CD14-positive monocyte (primary cell): ENCODE measurements around the gene EMID1. TPM values are rescaled to one million over a fixed set of nuclear protein-coding genes. Genes with fewer than 3 reads are reported as not detected.

Source experiments
- DNase-seq, 3 donors: peaks; one replicate each; pipeline ENCODE4 v3.0.0-alpha.2; 2011 to 2022
- H2AFZ ChIP-seq: 2 replicates; pipeline ENCODE4 v1.6.0; 2012; ENCODE audit warnings: mild to moderate bottlenecking, low read depth, low read length, inconsistent platforms; ENCODE audit not compliant: insufficient read depth, poor library complexity, severe bottlenecking
- H3K27ac ChIP-seq, 2 donors: 1 replicate in 1 of 2; 2 replicates in 1 of 2; pipeline ENCODE4 v1.5.1; 2012 to 2013; ENCODE audit warnings: low read length in 2 of 2, control low read depth in 1 of 2, inconsistent platforms in 1 of 2, low read depth in 1 of 2, mild to moderate bottlenecking in 1 of 2
- H3K27me3 ChIP-seq, 2 donors: one replicate each; pipeline versions ENCODE4 v1.6.0 to v1.6.1; 2011 to 2013; ENCODE audit warnings: low read length in 2 of 2; ENCODE audit not compliant: control insufficient read depth in 2 of 2, insufficient read depth in 2 of 2
- H3K36me3 ChIP-seq, 2 donors: replicated peaks in 1 of 2; 1 replicate in 1 of 2; 2 replicates in 1 of 2; pipeline versions ENCODE4 v1.5.1 to v1.6.1; 2012 to 2013; ENCODE audit warnings: low read length in 2 of 2, control low read depth in 1 of 2, inconsistent platforms in 1 of 2, mild to moderate bottlenecking in 1 of 2; ENCODE audit not compliant: insufficient read depth in 2 of 2, control insufficient read depth in 1 of 2
- H3K4me1 ChIP-seq, 2 donors: 1 replicate in 1 of 2; 2 replicates in 1 of 2; pipeline versions ENCODE4 v1.5.1 to v1.6.1; 2012 to 2013; ENCODE audit warnings: low read length in 2 of 2, control low read depth in 1 of 2, inconsistent platforms in 1 of 2, mild to moderate bottlenecking in 1 of 2, moderate library complexity in 1 of 2; ENCODE audit not compliant: insufficient read depth in 2 of 2, control insufficient read depth in 1 of 2
- H3K4me2 ChIP-seq: replicated peaks from 2 replicates; pipeline ENCODE3; 2012; ENCODE audit warnings: low read length, moderate library complexity, mild to moderate bottlenecking; ENCODE audit not compliant: poor library complexity, severe bottlenecking; ENCODE audit errors: extremely low read depth
- H3K4me3 ChIP-seq, 3 experiments: fragments of 200-600 bp in 1 of 3; sonication (generic) in 1 of 3; replicated peaks in 1 of 3; 1 replicate in 2 of 3; 2 replicates in 1 of 3; pipeline ENCODE4 v1.5.1; 2011 to 2013; ENCODE audit warnings: low read length in 3 of 3, mild to moderate bottlenecking in 3 of 3, control low read depth in 2 of 3, low read depth in 2 of 3, inconsistent platforms in 1 of 3, moderate library complexity in 1 of 3
- H3K79me2 ChIP-seq: 2 replicates; pipeline ENCODE4 v1.6.0; 2012; ENCODE audit warnings: mild to moderate bottlenecking, control low read depth, inconsistent platforms, low read length, moderate library complexity; ENCODE audit not compliant: insufficient read depth
- H3K9ac ChIP-seq: 2 replicates; pipeline ENCODE4 v1.6.0; 2017; ENCODE audit warnings: low read length, mild to moderate bottlenecking; ENCODE audit not compliant: insufficient read depth, poor library complexity, severe bottlenecking
- H3K9me3 ChIP-seq, 2 donors: replicated peaks in 1 of 2; 1 replicate in 1 of 2; 2 replicates in 1 of 2; pipeline versions ENCODE4 v1.5.1 to v1.6.1; 2012 to 2013; ENCODE audit warnings: low read length in 2 of 2, control low read depth in 1 of 2; ENCODE audit not compliant: control insufficient read depth in 1 of 2, insufficient read depth in 1 of 2
- H4K20me1 ChIP-seq: 2 replicates; pipeline ENCODE4 v1.6.0; 2012; ENCODE audit warnings: mild to moderate bottlenecking, low read length, control low read depth, moderate library complexity; ENCODE audit not compliant: insufficient read depth
- H3K27ac Mint-ChIP-seq, 7 donors: one replicate each; pipeline ENCODE4 v1.8.0; 2020; ENCODE audit warnings: mild to moderate bottlenecking in 7 of 7, mixed read lengths in 7 of 7, moderate library complexity in 6 of 7, inconsistent platforms in 2 of 7
- H3K27me3 Mint-ChIP-seq, 3 donors: one replicate each; pipeline ENCODE4 v1.8.0; 2021 to 2022; ENCODE audit warnings: low read depth in 3 of 3, mild to moderate bottlenecking in 3 of 3, mixed read lengths in 3 of 3, moderate library complexity in 3 of 3, inconsistent platforms in 1 of 3
- H3K36me3 Mint-ChIP-seq, 2 donors: one replicate each; pipeline ENCODE4 v1.8.0; 2020; ENCODE audit warnings: mixed read lengths in 2 of 2, inconsistent platforms in 1 of 2, mild to moderate bottlenecking in 1 of 2
- H3K4me1 Mint-ChIP-seq: one replicate; pipeline ENCODE4 v1.8.0; 2020; ENCODE audit warnings: mild to moderate bottlenecking, mixed read lengths
- H3K4me3 Mint-ChIP-seq, 2 donors: one replicate each; pipeline ENCODE4 v1.8.0; 2020; ENCODE audit warnings: mild to moderate bottlenecking in 2 of 2, mixed read lengths in 2 of 2, moderate library complexity in 1 of 2
- H3K9me3 Mint-ChIP-seq, 7 donors: one replicate each; pipeline ENCODE4 v1.8.0; 2020 to 2022; ENCODE audit warnings: mixed read lengths in 7 of 7, mild to moderate bottlenecking in 6 of 7, moderate library complexity in 6 of 7, inconsistent platforms in 2 of 7
- WGBS: methylation state at CpG from one replicate; pipeline ENCODE4 v1.1.5; 2013; ENCODE audit warnings: missing lambda C conversion rate; ENCODE audit not compliant: insufficient coverage; 5-methylcytosine and 5-hydroxymethylcytosine counted together
- intact Hi-C, 2 donors: fragments of 100-400 bp; cut with micrococcal nuclease; formaldehyde crosslinking; loops; one replicate each; pipeline versions ENCODE4 v1.15.0 to v1.15.1; 2023
- polyA plus RNA-seq, 3 donors: library from polyadenylated mRNA; depleted of rRNA in 1 of 3; unstranded in 2 of 3; stranded (reverse) in 1 of 3; fragments of 300-500 nt in 2 of 3; fragments of >200 nt in 1 of 3; fragmentation: Illumina TruSeq in 2 of 3; gene quantifications; 1 replicate in 2 of 3; 2 replicates in 1 of 3; pipeline ENCODE4 v1.2.3, GENCODE V29; 2012 to 2021
- TF ChIP-seq, protein P1 (sequence below): fragments of 200-600 bp; IDR thresholded peaks from one replicate; pipeline ENCODE4 v1.8.0; 2022; ENCODE audit warnings: antibody characterized with exemption, mild to moderate bottlenecking

EMID1 gene
- polyA plus RNA-seq, 3 donors: not detected

DNA sequence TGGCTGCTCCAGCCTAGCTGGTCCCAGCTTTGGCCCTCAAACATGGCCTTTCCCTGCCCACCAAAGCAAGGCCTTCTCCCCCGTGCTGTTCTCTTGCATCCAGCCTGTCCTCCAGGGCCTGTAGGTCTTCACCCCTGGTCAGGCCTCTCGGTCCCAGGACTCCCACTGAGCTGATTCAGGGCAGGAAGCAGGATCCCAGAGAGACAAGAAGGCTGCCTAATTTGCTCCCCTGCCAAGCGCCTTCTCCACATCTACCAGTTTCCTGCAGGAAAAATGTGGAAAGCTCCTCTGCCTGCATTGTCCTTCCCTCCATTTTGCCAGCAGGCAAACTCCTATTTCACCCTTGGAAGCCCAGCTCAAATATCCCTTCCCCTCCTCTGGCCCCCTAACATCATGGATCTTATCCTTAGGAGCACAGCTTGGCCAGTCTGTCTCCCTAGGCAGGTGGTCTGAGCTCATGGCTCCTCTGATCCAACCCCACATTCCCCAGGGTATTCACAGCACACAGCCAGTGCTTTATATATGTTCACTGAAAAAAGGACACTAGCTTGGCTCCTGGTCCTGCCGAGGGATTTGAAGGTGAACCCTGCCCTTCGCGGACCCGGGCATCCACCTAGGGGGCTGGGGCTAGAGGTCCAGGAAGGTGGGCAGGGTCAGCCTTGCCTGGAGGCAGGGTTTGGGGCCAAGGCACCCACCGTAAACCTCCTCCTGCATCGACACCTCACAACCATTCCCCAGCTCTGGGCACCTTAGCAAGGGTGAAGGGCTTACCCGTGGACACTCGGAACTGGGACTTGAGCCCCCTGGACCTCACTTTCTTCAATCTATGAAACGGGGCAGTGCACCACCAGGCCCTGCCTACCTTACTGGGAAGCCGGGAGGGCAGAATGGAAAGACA, 61.1 kb downstream of the EMID1 start:
- peaks cover 41% of the 10 kb centered on the region for H3K4me1 Mint-ChIP-seq
- no peaks in the 10 kb centered on the region for H3K9me3 Mint-ChIP-seq
- H3K27me3 Mint-ChIP-seq: peaks cover 0 to 4% (median 2%) of the 10 kb centered on the region in 3 donors

DNA sequence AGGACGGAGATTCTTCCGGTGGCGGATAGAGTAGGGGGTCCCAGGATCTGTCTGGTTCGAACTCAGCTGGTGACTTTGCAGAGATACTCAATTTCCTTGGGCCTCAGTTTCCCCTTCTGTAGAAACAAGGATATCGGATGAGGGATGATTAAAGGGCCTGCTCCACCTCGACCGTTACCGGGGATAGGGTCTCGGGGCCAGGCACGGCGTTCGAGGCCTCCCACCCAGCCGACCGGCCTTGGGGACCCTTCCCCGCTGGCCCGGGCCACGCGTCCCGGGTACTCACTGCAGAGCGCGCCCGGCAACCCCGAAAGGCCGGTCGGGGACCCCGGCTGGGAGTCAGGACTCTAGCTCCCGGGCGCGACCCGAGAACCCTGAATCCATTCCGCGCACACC, 61.8 kb downstream of the EMID1 start:
- H3K27ac ChIP-seq: peak overlapping the region; percentile 38 to 100
- H3K36me3 ChIP-seq: peaks cover 17 to 22% of the 10 kb centered on the region in 2 donors
- TF ChIP-seq, protein P1, sequence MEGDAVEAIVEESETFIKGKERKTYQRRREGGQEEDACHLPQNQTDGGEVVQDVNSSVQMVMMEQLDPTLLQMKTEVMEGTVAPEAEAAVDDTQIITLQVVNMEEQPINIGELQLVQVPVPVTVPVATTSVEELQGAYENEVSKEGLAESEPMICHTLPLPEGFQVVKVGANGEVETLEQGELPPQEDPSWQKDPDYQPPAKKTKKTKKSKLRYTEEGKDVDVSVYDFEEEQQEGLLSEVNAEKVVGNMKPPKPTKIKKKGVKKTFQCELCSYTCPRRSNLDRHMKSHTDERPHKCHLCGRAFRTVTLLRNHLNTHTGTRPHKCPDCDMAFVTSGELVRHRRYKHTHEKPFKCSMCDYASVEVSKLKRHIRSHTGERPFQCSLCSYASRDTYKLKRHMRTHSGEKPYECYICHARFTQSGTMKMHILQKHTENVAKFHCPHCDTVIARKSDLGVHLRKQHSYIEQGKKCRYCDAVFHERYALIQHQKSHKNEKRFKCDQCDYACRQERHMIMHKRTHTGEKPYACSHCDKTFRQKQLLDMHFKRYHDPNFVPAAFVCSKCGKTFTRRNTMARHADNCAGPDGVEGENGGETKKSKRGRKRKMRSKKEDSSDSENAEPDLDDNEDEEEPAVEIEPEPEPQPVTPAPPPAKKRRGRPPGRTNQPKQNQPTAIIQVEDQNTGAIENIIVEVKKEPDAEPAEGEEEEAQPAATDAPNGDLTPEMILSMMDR: no peak
- Mint-ChIP-seq H3K9me3 (no peaks in the 10 kb centered on the region), H3K4me1 (peaks cover 46% of the 10 kb centered on the region), H3K27me3 (peaks cover 0 to 2% (median 0%) of the 10 kb centered on the region in 3 donors), H3K36me3 (peaks cover 18 to 20% of the 10 kb centered on the region in 2 donors), H3K4me3 (peak overlapping the region; percentile 93 to 98), H3K27ac (peak overlapping the region; percentile 97 to 100 (median 100))
- peak overlapping the region; percentile 68 to 86 (median 80) for H3K4me3 ChIP-seq
- H3K27me3 ChIP-seq: no peaks in the 10 kb centered on the region
- peaks cover 41% of the 10 kb centered on the region for H4K20me1 ChIP-seq
- peaks cover 33 to 41% of the 10 kb centered on the region in 2 donors for H3K4me1 ChIP-seq
- peak overlapping the region; percentile 91 for H3K4me2 ChIP-seq
- no peak for DNase-seq
- no peaks in the 10 kb centered on the region for H3K9me3 ChIP-seq
- H2AFZ ChIP-seq: peak overlapping the region; percentile 88
- 0% methylated on average over 28 of the region's 32 CpGs for WGBS
- intact Hi-C loops: loop anchor here (5.0 to 10.0 kb wide), 2 partner anchors 35 to 117 kb away; partner anchors contain the start of gene AP1B1 (in 1 of the 2)
- peak overlapping the region; percentile 99 for H3K9ac ChIP-seq
- H3K79me2 ChIP-seq: peaks cover 55% of the 10 kb centered on the region

More for the DNA sequence above, 61.1 kb downstream of the EMID1 start:
- Histone ChIP-seq H3K36me3 (peaks cover 11 to 15% of the 10 kb centered on the region in 2 donors), H3K4me3 (peak overlapping the region; percentile 68 to 86 (median 80)), H4K20me1 (peaks cover 34% of the 10 kb centered on the region), H3K79me2 (peaks cover 49% of the 10 kb centered on the region), H3K9me3 (no peaks in the 10 kb centered on the region), H3K27me3 (no peaks in the 10 kb centered on the region), H3K4me1 (peaks cover 33 to 40% of the 10 kb centered on the region in 2 donors), H2AFZ (peak overlapping the region; percentile 88), H3K4me2 (peak overlapping the region; percentile 91), H3K27ac (peak overlapping the region; percentile 38 to 100), H3K9ac (peak overlapping the region; percentile 99)
- TF ChIP-seq, protein P1: no peak
- no peak for DNase-seq
- 42% methylated on average over 7 of the region's 13 CpGs for WGBS
- intact Hi-C loops: loop anchor here (5.0 to 10.0 kb wide), 2 partner anchors 35 to 118 kb away; partner anchors contain the start of gene AP1B1 (in 1 of the 2)
- Mint-ChIP-seq H3K27ac (peak overlapping the region; percentile 97 to 100 (median 100)), H3K4me3 (peak overlapping the region; percentile 93 to 98), H3K36me3 (peaks cover 13 to 14% of the 10 kb centered on the region in 2 donors)
